NCI-H69 (cell line): ENCODE data around the gene SFI1.
"Not testable (repeated sequence)": the region's sequence is repeated elsewhere in the genome, so short reads cannot be mapped to it uniquely, and the experiment has no call there.

Experiments
- DNase-seq: peaks from one replicate; lab custom pipeline; 2025; lab: John Stamatoyannopoulos, UW

The SFI1 gene

GRCh38 chr22:31637891-31638618 is 141.7 kb downstream of the SFI1 start:
- no peak for DNase-seq

- no peak for DNase-seq
These were observed 143.2 kb downstream of the SFI1 start for GRCh38 chr22:31639436-31640039.

- no peak for DNase-seq
These were observed 150.1 kb downstream of the SFI1 start for GRCh38 chr22:31646186-31647019.

GRCh38 chr22:31647066-31647465 is 150.7 kb downstream of the SFI1 start:
- DNase-seq = no peak

GRCh38 chr22:31647523-31648320 is 151.4 kb downstream of the SFI1 start:
- DNase-seq = no peak

- no peak for DNase-seq
These were observed 154.1 kb downstream of the SFI1 start for GRCh38 chr22:31650391-31650790.

GRCh38 chr22:31651664-31652063 is 155.3 kb downstream of the SFI1 start:
- no peak for DNase-seq

GRCh38 chr22:31652088-31652487 is 155.8 kb downstream of the SFI1 start:
- DNase-seq = no peak

- peak; percentile 56 for DNase-seq
These were observed 156.8 kb downstream of the SFI1 start for GRCh38 chr22:31652911-31653684.

GRCh38 chr22:31653944-31654343 is 157.6 kb downstream of the SFI1 start:
- DNase-seq = no peak

- no peak for DNase-seq
These were observed 158.1 kb downstream of the SFI1 start for GRCh38 chr22:31654408-31654807.

- DNase-seq = no peak
These were observed 162.9 kb downstream of the SFI1 start for GRCh38 chr22:31659246-31659645.

- DNase-seq = not testable (repeated sequence)
These were observed 164.6 kb downstream of the SFI1 start for GRCh38 chr22:31660860-31661341.

GRCh38 chr22:31661851-31662667 is 165.7 kb downstream of the SFI1 start, which contains the start of gene PISD:
Gene PISD (minus strand): TSS chr22:31662215. CDS start chr22:31662208, 7 bp downstream.
- DNase-seq = peak; percentile 99

GRCh38 chr22:31662668-31663037 is 166.3 kb downstream of the SFI1 start:
- peak; percentile 53 for DNase-seq
